HCT116 (cell line): ENCODE data around the gene FMNL1. TPM values are rescaled to one million over a fixed set of nuclear protein-coding genes. Genes with fewer than 3 reads are reported as not detected.
A peak's percentile ranks its signal among the peaks of the same experiment; 100 is the strongest.

Experiments used
- ATAC-seq: fragments of 200-7000 bp; cut with Tn5 transposase; 2 replicates; pipeline ENCODE4 v1.9.1; 2020; ENCODE audit warnings: mild to moderate bottlenecking, moderate library complexity
- BruUV-seq: library from RNA; stranded (reverse); fragments of 400-500 nt; replicated peaks from 2 replicates; lab custom pipeline; 2021; lab: Mats Ljungman, UMichigan
- CTCF ChIA-PET: fragments of 300-600 bp; sonication (Branson Sonifier 250); formaldehyde crosslinking; loops from one replicate; lab custom pipeline; 2021; ENCODE audit warnings: antibody characterized with exemption; lab: Charles Lee
- POLR2A ChIA-PET: fragments of 300-600, 350-600 bp; sonication (Branson Sonifier 250); formaldehyde crosslinking; loops from one replicate; lab custom pipeline; 2021; ENCODE audit warnings: antibody characterized with exemption; lab: Charles Lee
- RAD21 ChIA-PET, 2 experiments: fragments of 300-600 bp; sonication (Branson Sonifier 250); formaldehyde crosslinking; loops; one replicate each; lab custom pipeline; 2023; ENCODE audit warnings: low total read pairs in 2 of 2; ENCODE audit not compliant: uncharacterized antibody in 2 of 2, unreplicated experiment in 2 of 2, low non-redundant PET in 1 of 2; lab: Charles Lee
- DNase-seq: peaks from one replicate; pipeline ENCODE4 v3.0.0-alpha.2; 2010; ENCODE audit warnings: low read depth, low spot score
- H2AFZ ChIP-seq: fragments of 200-600 bp; shearing (Covaris generic), sonication (generic); 2 replicates; pipeline ENCODE4 v1.6.1; 2017; ENCODE audit warnings: low read depth, mixed run types, mixed read lengths, antibody characterized with exemption, low read length; ENCODE audit not compliant: poor library complexity, severe bottlenecking
- H3K27ac ChIP-seq: 2 replicates; pipeline ENCODE4 v1.5.1; 2012; ENCODE audit warnings: low read depth, low read length
- H3K27me3 ChIP-seq: fragments of 200-600 bp; sonication (generic); 2 replicates; pipeline ENCODE4 v1.6.1; 2016; ENCODE audit warnings: mixed run types, low read length, mixed read lengths; ENCODE audit not compliant: insufficient read depth
- H3K36me3 ChIP-seq, 2 experiments: fragments of 200-500 bp in 1 of 2; fragments of 200-600 bp in 1 of 2; sonication (Bioruptor generic) in 1 of 2; sonication (generic) in 1 of 2; 2 replicates each; pipeline versions ENCODE4 v1.5.1 to v1.6.1; 2014 to 2016; ENCODE audit warnings: low read length in 2 of 2, inconsistent platforms in 1 of 2, mixed read lengths in 1 of 2, mixed run types in 1 of 2; ENCODE audit not compliant: insufficient read depth in 2 of 2, control insufficient read depth in 1 of 2
- H3K4me1 ChIP-seq, 2 experiments: fragments of 200-600 bp in 1 of 2; sonication (generic) in 1 of 2; 2 replicates each; pipeline versions ENCODE4 v1.5.1 to v1.6.1; 2012 to 2017; ENCODE audit warnings: low read length in 2 of 2, inconsistent platforms in 1 of 2, mild to moderate bottlenecking in 1 of 2, mixed read lengths in 1 of 2, mixed run types in 1 of 2, moderate library complexity in 1 of 2; ENCODE audit not compliant: insufficient read depth in 2 of 2, control insufficient read depth in 1 of 2
- H3K4me2 ChIP-seq: fragments of 200-600 bp; sonication (generic); 2 replicates; pipeline ENCODE4 v1.6.1; 2017; ENCODE audit warnings: mixed run types, low read length, mixed read lengths
- H3K4me3 ChIP-seq, 2 experiments: fragments of 200-600 bp in 1 of 2; sonication (generic) in 1 of 2; replicated peaks in 1 of 2; 2 replicates each; pipeline ENCODE4 v1.5.1; 2011 to 2016; ENCODE audit warnings: low read length in 2 of 2, control low read depth in 1 of 2, low read depth in 1 of 2, mild to moderate bottlenecking in 1 of 2, mixed read lengths in 1 of 2, mixed run types in 1 of 2
- H3K79me2 ChIP-seq: fragments of 200-600 bp; sonication (generic); 2 replicates; pipeline ENCODE4 v1.6.1; 2017; ENCODE audit warnings: mild to moderate bottlenecking, mixed run types, low read length, moderate library complexity, mixed read lengths; ENCODE audit not compliant: insufficient read depth
- H3K9ac ChIP-seq: fragments of 200-600 bp; sonication (generic); 2 replicates; pipeline ENCODE4 v1.6.1; 2016; ENCODE audit warnings: low read length, mixed read lengths
- H3K9me2 ChIP-seq: fragments of 200-600 bp; sonication (generic), shearing (Covaris generic); 2 replicates; pipeline ENCODE4 v1.6.1; 2017; ENCODE audit warnings: mixed run types, mild to moderate bottlenecking, moderate library complexity; ENCODE audit not compliant: insufficient read depth
- H3K9me3 ChIP-seq, 2 experiments: fragments of 200-500 bp in 1 of 2; fragments of 200-600 bp in 1 of 2; sonication (Bioruptor generic) in 1 of 2; sonication (generic) in 1 of 2; 2 replicates each; pipeline ENCODE4 v1.6.1; 2014 to 2017; ENCODE audit warnings: low read length in 2 of 2, mixed read lengths in 2 of 2, inconsistent platforms in 1 of 2, low read depth in 1 of 2, mild to moderate bottlenecking in 1 of 2, mixed run types in 1 of 2, moderate library complexity in 1 of 2; ENCODE audit not compliant: control insufficient read depth in 1 of 2, insufficient read depth in 1 of 2
- H4K20me1 ChIP-seq: fragments of 200-600 bp; sonication (generic), shearing (Covaris generic); 2 replicates; pipeline ENCODE4 v1.6.1; 2017; ENCODE audit warnings: mixed run types, mild to moderate bottlenecking, moderate library complexity; ENCODE audit not compliant: insufficient read depth
- EGR1 ChIP-seq: IDR thresholded peaks from 2 replicates; pipeline ENCODE4 v1.6.1; 2012; ENCODE audit warnings: low read depth
- ELF1 ChIP-seq: IDR thresholded peaks from 2 replicates; pipeline ENCODE4 v1.6.1; 2012; ENCODE audit warnings: low read depth, borderline replicate concordance
- EZH2phosphoT487 ChIP-seq: fragments of 200-600 bp; IDR thresholded peaks from 2 replicates; pipeline ENCODE4 v1.6.1; 2018; ENCODE audit warnings: antibody characterized with exemption, borderline replicate concordance
- FOSL1 ChIP-seq: IDR thresholded peaks from 2 replicates; pipeline ENCODE4 v1.6.1; 2012; ENCODE audit warnings: low read depth
- POLR2AphosphoS5 ChIP-seq: IDR thresholded peaks from 2 replicates; pipeline ENCODE4 v1.6.1; 2011; ENCODE audit warnings: mild to moderate bottlenecking, low read depth, low read length, moderate library complexity
- RAD21 ChIP-seq: IDR thresholded peaks from 2 replicates; pipeline ENCODE4 v1.6.1; 2012; ENCODE audit warnings: low read depth, mild to moderate bottlenecking
- SRF ChIP-seq: IDR thresholded peaks from 2 replicates; pipeline ENCODE4 v1.6.1; 2012; ENCODE audit warnings: low read depth
- ZNF274 ChIP-seq: fragments of 200-500 bp; sonication (Bioruptor generic); IDR thresholded peaks from 2 replicates; pipeline ENCODE4 v1.6.1; 2014; ENCODE audit warnings: mild to moderate bottlenecking, low read depth, low read length, inconsistent platforms
- intact Hi-C: fragments of 100-400 bp; cut with micrococcal nuclease; formaldehyde crosslinking; loops from 2 replicates; pipeline ENCODE4 v1.10.0; 2022
- total RNA-seq: library from RNA; stranded (reverse); gene quantifications from one replicate; pipeline ENCODE4 v1.2.1, GENCODE V29; 2021; ENCODE audit not compliant: unreplicated experiment
- TF ChIP-seq, protein P1 (sequence below): IDR thresholded peaks from 2 replicates; pipeline ENCODE4 v1.6.1; 2011; ENCODE audit warnings: mild to moderate bottlenecking, low read length, moderate library complexity; ENCODE audit not compliant: insufficient replicate concordance; ENCODE audit errors: extremely low read depth
- TF ChIP-seq, protein P2 (sequence below): IDR thresholded peaks from 2 replicates; pipeline ENCODE4 v1.6.1; 2012

FMNL1 gene
- total RNA-seq, 1 experiment from 2014 or later, result 8.2 TPM

DNA sequence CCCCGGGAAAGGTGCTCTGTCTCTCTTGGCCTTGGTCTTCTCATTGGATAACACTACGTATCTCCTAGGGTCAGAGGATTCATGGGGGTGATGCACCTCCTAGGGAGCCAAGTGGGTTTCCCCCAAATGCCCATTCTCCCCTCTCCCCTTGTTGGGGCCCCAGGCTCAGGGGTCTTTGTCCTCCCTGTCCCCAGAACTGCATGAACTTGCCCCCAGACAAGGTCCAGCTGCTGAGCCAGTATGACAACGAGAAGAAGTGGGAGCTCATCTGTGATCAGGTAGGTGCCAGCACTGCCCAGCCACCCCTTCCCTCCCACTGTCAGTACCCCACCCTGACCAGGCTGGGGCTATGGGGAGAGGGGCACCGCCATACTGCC is 8.7 kb downstream of the FMNL1 start:
- Histone ChIP-seq H3K9ac (peak overlapping the region; percentile 33), H4K20me1 (no peaks in the 10 kb centered on the region), H3K9me3 (no peaks in the 10 kb centered on the region), H3K27me3 (no peaks in the 10 kb centered on the region), H3K4me1 (peaks cover 31 to 67% of the 10 kb centered on the region in 2 experiments), H3K4me2 (peak overlapping the region; percentile 65), H3K4me3 (0 out of 4 replicates have a peak overlapping the region, but pooled peaks of 1 of the 2 experiments have one; percentile 16), H2AFZ (no peak overlapping the region), H3K9me2 (no peaks in the 10 kb centered on the region), H3K27ac (no peak overlapping the region), H3K36me3 (no peaks in the 10 kb centered on the region), H3K79me2 (no peaks in the 10 kb centered on the region)
- TF ChIP-seq POLR2AphosphoS5 (no peak), SRF (no peak)
- RAD21 ChIA-PET, result interaction anchor here (1.9 to 2.0 kb wide), 2 partner anchors 95 kb away, joined by 6 to 7 read pairs; partner anchors contain the start of gene ACBD4 (in 2 of the 2)
- CTCF ChIA-PET, result interaction anchor here (1.3 to 5.9 kb wide), 6 partner anchors 12 to 195 kb away, joined by 4 to 55 read pairs (median 10); partner anchors contain the start of genes ACBD4 and HEXIM1
- POLR2A ChIA-PET, result interaction anchor here (1.3 to 2.3 kb wide), 2 partner anchors 81 to 95 kb away, joined by 4 to 7 read pairs; partner anchors contain the start of genes ACBD4 and HEXIM1
- ATAC-seq (peak; percentile 4; the same call in 1 of the 2 replicates), DNase-seq (no peak)
- intact Hi-C loops, result no loop called here
- no TSS peak for BruUV-seq

DNA sequence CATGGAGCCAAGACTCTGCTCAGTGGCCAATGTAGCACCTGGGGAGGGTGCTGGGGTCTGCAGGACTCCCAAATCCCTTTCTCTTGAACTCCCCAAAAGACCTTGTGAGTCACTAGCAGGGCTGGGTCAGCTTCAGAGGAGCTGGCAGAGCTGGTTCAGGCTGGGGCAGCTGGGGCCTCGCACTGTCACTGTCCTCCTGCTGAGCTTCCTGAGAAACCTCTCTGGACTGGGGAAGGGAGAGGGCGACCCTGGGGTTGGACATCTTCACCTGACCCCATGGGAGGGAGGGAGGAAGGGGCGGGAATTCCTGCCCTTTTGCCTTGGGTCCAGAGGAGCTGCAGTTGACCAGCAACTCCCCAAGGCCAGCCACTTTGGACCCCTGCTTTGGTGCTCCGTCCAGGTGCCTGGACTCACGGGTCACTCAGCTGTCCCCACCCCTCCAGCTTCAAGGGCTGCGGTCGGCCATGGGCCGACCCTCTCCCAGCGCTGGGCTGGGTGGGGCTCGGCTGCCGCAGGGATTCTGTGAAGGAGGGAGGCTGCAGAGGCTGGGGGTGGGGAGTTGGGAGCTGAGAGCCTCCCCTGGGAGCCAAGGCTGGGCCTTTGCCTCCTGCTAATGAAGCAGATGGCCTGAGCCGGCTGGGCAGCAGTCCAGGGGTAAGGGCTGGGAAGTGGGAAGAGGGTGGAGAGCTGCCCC is 9.2 kb downstream of the FMNL1 start:
- intact Hi-C loops, result loop anchor here (1.0 kb wide), 1 partner anchor 16 kb away; no protein-coding TSS in a partner anchor

More for the DNA sequence above, 9.2 kb downstream of the FMNL1 start:
- peaks cover 31 to 66% of the 10 kb centered on the region in 2 experiments for H3K4me1 ChIP-seq
- no peak for TF ChIP-seq EGR1
- no peak for TF ChIP-seq ZNF274
- TF ChIP-seq, protein P1, sequence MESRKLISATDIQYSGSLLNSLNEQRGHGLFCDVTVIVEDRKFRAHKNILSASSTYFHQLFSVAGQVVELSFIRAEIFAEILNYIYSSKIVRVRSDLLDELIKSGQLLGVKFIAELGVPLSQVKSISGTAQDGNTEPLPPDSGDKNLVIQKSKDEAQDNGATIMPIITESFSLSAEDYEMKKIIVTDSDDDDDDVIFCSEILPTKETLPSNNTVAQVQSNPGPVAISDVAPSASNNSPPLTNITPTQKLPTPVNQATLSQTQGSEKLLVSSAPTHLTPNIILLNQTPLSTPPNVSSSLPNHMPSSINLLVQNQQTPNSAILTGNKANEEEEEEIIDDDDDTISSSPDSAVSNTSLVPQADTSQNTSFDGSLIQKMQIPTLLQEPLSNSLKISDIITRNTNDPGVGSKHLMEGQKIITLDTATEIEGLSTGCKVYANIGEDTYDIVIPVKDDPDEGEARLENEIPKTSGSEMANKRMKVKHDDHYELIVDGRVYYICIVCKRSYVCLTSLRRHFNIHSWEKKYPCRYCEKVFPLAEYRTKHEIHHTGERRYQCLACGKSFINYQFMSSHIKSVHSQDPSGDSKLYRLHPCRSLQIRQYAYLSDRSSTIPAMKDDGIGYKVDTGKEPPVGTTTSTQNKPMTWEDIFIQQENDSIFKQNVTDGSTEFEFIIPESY, result no peak
- no peak for TF ChIP-seq POLR2AphosphoS5
- TF ChIP-seq EZH2phosphoT487, result no peak
- TF ChIP-seq, protein P2, sequence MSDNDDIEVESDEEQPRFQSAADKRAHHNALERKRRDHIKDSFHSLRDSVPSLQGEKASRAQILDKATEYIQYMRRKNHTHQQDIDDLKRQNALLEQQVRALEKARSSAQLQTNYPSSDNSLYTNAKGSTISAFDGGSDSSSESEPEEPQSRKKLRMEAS, result no peak
- no peak for TF ChIP-seq RAD21
- no peak for TF ChIP-seq FOSL1
- TF ChIP-seq ELF1, result no peak
- H3K9me3 ChIP-seq, result no peaks in the 10 kb centered on the region
- peak overlapping the region; percentile 33 for H3K9ac ChIP-seq
- H3K4me3 ChIP-seq, result 0 out of 4 replicates have a peak overlapping the region, but pooled peaks of 1 of the 2 experiments have one; percentile 16
- H3K27me3 ChIP-seq, result no peaks in the 10 kb centered on the region
- H3K4me2 ChIP-seq, result peak overlapping the region; percentile 65
- H2AFZ ChIP-seq, result no peak overlapping the region
- no peaks in the 10 kb centered on the region for H3K79me2 ChIP-seq
- POLR2A ChIA-PET, result interaction anchor here (1.3 to 2.3 kb wide), 2 partner anchors 82 to 95 kb away, joined by 4 to 7 read pairs; partner anchors contain the start of genes ACBD4 and HEXIM1
- CTCF ChIA-PET, result interaction anchor here (0.9 to 5.9 kb wide), 12 partner anchors 8 to 194 kb away, joined by 3 to 55 read pairs (median 4); partner anchors contain the start of genes ACBD4 and HEXIM1
- RAD21 ChIA-PET, result interaction anchor here (1.5 to 2.0 kb wide), 3 partner anchors 12 to 96 kb away, joined by 6 to 7 read pairs (median 6); partner anchors contain the start of gene ACBD4 (in 2 of the 2)
- H3K36me3 ChIP-seq, result no peaks in the 10 kb centered on the region
- H3K9me2 ChIP-seq, result no peaks in the 10 kb centered on the region
- DNase-seq, result no peak
- no peaks in the 10 kb centered on the region for H4K20me1 ChIP-seq
- no peak overlapping the region; the same call in 1 of the 2 replicates for H3K27ac ChIP-seq
- no TSS peak for BruUV-seq
- ATAC-seq, result peak; percentile 23; the same call in 1 of the 2 replicates
